ENCODE data around the gene DLL4.

Gene DLL4

GRCh38 chr15:40926659-40927494, 2.3 kb upstream of the DLL4 start:
- DNase-seq (ENCODE audit: low spot score), result no peak

GRCh38 chr15:40927495-40927872, 1.7 kb upstream of the DLL4 start:
- DNase-seq (ENCODE audit: low spot score), result no peak

GRCh38 chr15:40927873-40928806, 1.0 kb upstream of the DLL4 start:
- no peak for DNase-seq (ENCODE audit: low spot score)

- DNase-seq (ENCODE audit: low spot score), result no peak
Measured at GRCh38 chr15:40929660-40930429, 705 bp downstream of the DLL4 start.

- DNase-seq (ENCODE audit: low spot score), result no peak
Measured at GRCh38 chr15:40930430-40931299, 1.5 kb downstream of the DLL4 start.

- no peak for DNase-seq (ENCODE audit: low spot score)
Measured at GRCh38 chr15:40931300-40932142, 2.4 kb downstream of the DLL4 start.

GRCh38 chr15:40932156-40932555, 3.0 kb downstream of the DLL4 start:
- DNase-seq (ENCODE audit: low spot score), result no peak

GRCh38 chr15:40932649-40933516, 3.7 kb downstream of the DLL4 start:
- no peak for DNase-seq (ENCODE audit: low spot score)

GRCh38 chr15:40933517-40933902, 4.4 kb downstream of the DLL4 start:
- no peak for DNase-seq (ENCODE audit: low spot score)

DNA sequence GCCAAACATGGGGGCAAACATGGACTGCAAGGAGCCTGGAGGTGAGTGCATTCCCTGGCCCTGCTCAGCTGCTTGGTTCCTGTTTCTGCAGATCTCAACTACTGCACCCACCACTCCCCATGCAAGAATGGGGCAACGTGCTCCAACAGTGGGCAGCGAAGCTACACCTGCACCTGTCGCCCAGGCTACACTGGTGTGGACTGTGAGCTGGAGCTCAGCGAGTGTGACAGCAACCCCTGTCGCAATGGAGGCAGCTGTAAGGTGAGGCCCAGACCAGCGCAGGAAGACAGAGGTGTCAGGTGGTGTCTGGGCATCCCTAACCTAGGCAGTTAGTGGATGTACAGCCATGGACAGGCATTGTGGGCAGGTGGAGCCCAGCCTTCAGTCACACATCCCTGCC, 5.3 kb downstream of the DLL4 start:
- no peak for DNase-seq (ENCODE audit: low spot score)

DNA sequence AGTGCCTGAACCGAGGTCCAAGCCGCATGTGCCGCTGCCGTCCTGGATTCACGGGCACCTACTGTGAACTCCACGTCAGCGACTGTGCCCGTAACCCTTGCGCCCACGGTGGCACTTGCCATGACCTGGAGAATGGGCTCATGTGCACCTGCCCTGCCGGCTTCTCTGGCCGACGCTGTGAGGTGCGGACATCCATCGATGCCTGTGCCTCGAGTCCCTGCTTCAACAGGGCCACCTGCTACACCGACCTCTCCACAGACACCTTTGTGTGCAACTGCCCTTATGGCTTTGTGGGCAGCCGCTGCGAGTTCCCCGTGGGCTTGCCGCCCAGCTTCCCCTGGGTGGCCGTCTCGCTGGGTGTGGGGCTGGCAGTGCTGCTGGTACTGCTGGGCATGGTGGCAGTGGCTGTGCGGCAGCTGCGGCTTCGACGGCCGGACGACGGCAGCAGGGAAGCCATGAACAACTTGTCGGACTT, 7.1 kb downstream of the DLL4 start:
- DNase-seq (ENCODE audit: low spot score), result no peak

DNA sequence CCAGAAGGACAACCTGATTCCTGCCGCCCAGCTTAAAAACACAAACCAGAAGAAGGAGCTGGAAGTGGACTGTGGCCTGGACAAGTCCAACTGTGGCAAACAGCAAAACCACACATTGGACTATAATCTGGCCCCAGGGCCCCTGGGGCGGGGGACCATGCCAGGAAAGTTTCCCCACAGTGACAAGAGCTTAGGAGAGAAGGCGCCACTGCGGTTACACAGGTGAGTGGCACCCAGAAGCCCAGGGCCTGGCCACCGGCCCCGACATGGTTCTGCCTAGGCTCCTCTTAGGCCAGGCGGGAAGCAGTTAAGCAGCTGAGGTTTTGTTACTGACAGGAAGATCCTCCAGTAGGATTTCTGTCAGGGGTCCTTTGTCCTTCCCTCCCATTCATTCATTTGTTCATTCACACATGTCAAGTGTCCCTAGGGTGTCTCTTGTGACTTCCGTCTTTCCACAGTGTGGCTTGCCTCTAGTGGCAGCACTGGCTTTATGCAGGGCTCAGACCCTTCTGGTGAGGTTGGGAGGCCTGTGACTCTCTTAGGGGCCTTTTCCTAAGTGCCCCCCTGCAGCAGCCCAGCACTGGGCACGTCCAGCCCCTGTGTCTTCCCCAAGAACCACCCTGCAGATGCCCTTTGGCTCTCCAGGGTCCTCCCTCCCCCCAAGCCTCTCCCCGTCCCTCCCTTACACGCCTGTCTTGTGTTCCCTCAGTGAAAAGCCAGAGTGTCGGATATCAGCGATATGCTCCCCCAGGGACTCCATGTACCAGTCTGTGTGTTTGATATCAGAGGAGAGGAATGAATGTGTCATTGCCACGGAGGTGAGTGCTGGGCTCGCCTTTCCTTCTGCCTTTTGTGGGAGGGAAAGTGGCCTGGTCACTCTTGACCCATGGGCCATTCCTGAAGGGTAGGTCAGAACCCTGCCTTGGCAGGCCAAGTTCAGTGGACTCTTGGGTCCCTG, 7.8 kb downstream of the DLL4 start:
- no peak for DNase-seq (ENCODE audit: low spot score)

DNA sequence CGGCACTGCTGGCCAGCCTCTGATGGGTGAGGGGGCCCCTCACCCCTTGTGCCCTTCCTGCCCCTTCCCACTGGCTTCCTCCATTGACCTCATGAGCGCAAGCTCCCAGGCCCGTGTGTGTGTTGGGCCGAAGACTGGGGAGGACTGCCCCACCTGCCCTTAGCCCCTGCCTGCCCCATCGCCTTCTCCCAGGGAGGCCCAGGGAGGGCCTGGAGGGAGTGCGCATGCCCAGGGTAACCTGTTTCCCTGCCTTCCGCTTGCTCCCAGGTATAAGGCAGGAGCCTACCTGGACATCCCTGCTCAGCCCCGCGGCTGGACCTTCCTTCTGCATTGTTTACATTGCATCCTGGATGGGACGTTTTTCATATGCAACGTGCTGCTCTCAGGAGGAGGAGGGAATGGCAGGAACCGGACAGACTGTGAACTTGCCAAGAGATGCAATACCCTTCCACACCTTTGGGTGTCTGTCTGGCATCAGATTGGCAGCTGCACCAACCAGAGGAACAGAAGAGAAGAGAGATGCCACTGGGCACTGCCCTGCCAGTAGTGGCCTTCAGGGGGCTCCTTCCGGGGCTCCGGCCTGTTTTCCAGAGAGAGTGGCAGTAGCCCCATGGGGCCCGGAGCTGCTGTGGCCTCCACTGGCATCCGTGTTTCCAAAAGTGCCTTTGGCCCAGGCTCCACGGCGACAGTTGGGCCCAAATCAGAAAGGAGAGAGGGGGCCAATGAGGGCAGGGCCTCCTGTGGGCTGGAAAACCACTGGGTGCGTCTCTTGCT, 8.8 kb downstream of the DLL4 start:
- DNase-seq (ENCODE audit: low spot score), result no peak

GRCh38 chr15:40938536-40938870, 9.4 kb downstream of the DLL4 start:
- no peak for DNase-seq (ENCODE audit: low spot score)

GRCh38 chr15:40940296-40940801, 11.2 kb downstream of the DLL4 start:
- no peak for DNase-seq (ENCODE audit: low spot score)

DNA sequence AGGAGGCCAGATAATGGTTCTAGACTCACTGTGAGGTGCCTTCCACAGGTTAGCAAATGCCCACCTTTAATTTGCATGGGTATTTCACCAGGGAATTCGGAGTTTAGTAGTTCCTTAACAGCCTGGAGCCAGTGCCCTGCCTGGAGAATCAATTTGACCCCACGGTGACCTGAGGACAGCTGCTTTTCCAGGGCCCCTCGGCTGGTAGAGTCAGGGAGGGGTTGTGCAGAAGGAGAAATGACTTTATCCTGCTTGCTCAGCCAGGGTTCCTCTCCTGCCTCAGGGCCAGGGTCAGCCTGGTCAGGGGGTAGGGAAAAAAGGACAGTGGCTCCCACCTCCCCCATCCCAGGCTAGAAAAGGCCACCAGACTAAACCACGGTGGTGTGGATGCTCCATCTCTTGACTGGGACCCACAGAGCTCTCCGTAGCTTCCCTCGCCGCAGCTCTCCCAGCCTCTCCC, 12.0 kb downstream of the DLL4 start:
- no peak for DNase-seq (ENCODE audit: low spot score)
